ENCODE measurements around the gene OSBP2.

OSBP2 gene

DNA sequence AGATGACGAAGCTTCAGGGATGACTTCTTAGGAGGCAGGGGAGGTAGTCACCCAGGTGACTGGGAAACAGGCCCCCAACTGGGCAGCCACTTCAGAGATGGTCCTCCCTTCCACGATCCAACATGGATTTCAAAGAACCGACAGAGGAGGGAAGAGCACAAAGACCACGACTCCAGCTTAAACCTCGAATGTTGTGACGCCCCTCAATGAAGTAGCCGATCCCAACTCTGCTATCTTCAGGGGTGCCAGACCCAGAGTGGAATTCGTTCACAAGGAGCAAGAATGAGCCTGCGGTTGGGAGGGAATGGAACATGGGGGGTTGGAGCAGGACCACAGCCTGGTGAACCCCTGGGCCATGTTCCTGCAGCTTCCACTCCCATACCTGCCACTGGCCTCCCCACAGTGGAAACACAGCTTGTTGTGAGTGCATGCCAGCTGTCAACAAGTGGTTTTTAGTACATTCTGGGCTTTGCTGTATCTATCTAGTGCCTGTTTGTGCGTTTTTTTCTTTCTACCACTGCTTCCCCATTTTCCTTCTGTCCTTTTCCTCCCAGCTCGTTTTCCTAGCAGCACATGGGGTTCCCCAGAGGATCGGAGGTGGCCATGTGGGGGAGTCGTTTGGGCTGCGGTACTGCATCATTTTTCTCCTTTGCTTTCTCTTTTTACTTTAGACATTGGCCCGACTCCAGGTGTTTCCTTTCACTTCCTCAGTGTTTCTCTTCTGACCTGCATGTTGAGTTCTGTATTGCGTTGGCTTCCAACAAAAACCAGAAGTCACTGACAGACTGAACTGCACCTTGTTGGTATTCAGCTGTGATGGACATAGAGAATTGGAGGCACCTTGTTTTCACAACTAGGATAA is 208.1 kb downstream of the OSBP2 start:
- no peak overlapping the region for H3K4me3 ChIP-seq (ENCODE audit: low read depth, low read length)
- no peak for DNase-seq (ENCODE audit: low read depth)
- TF ChIP-seq, protein P1, sequence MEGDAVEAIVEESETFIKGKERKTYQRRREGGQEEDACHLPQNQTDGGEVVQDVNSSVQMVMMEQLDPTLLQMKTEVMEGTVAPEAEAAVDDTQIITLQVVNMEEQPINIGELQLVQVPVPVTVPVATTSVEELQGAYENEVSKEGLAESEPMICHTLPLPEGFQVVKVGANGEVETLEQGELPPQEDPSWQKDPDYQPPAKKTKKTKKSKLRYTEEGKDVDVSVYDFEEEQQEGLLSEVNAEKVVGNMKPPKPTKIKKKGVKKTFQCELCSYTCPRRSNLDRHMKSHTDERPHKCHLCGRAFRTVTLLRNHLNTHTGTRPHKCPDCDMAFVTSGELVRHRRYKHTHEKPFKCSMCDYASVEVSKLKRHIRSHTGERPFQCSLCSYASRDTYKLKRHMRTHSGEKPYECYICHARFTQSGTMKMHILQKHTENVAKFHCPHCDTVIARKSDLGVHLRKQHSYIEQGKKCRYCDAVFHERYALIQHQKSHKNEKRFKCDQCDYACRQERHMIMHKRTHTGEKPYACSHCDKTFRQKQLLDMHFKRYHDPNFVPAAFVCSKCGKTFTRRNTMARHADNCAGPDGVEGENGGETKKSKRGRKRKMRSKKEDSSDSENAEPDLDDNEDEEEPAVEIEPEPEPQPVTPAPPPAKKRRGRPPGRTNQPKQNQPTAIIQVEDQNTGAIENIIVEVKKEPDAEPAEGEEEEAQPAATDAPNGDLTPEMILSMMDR (conservative IDR thresholded peaks at IDR 0.05; ENCODE audit: low read depth, low read length) = no peak

DNA sequence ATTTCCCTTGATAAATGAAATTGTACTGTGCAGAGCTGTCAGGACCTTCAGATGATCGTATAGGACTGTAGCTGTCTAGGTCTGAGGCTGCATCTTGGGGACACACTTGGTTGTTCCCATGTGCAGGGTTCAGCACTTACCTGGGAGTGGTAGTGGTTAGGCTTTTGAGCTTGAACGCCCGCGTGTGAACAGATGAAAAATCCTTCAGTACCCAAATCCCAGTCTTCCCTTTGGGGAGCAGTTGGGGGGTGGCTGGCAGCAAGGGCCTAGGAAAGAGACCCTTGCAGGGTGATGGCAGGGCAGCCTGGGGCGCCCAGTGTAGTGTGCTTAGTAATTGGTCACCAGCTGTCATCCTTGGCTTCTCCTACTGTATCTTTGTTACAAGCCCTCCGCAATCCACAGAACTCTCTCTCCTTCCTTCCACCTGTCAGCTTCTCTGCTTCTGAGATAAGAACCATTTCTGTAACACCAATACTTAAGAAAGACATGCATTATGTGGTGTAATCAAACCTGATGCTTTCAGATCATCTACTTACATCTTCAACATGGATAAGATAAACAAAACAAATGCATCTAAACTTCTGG is 209.3 kb downstream of the OSBP2 start:
- H3K4me3 ChIP-seq (ENCODE audit: low read depth, low read length) = no peak overlapping the region
- TF ChIP-seq, protein P1 (conservative IDR thresholded peaks at IDR 0.05; ENCODE audit: low read depth, low read length) = no peak
- DNase-seq (ENCODE audit: low read depth) = no peak

DNA sequence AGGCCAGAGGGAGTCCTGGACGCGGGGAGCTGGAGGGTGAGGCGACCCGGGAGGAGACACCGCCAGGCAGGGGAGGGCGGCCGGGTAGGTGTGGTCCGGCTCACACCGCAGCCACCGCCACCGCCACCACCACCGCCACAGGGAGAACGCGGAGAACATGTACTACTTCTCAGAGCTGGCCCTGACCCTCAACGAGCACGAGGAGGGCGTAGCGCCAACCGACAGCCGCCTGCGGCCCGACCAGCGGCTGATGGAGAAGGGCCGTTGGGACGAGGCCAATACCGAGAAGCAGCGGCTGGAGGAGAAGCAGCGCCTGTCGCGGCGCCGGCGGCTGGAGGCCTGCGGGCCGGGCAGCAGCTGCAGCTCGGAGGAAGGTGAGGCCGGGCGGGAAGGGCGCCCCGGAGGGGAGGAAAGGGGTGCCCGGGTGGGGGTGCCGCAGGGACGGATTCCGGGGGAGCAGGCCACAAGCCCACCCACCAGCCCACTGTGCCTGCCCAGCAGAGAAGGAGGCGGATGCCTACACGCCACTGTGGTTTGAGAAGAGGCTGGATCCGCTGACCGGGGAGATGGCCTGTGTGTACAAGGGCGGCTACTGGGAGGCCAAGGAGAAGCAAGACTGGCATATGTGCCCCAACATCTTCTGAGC is 211.1 kb downstream of the OSBP2 start:
- no peak for DNase-seq (ENCODE audit: low read depth)
- no peak overlapping the region for H3K4me3 ChIP-seq (ENCODE audit: low read depth, low read length)
- TF ChIP-seq, protein P1 (conservative IDR thresholded peaks at IDR 0.05; ENCODE audit: low read depth, low read length) = no peak

DNA sequence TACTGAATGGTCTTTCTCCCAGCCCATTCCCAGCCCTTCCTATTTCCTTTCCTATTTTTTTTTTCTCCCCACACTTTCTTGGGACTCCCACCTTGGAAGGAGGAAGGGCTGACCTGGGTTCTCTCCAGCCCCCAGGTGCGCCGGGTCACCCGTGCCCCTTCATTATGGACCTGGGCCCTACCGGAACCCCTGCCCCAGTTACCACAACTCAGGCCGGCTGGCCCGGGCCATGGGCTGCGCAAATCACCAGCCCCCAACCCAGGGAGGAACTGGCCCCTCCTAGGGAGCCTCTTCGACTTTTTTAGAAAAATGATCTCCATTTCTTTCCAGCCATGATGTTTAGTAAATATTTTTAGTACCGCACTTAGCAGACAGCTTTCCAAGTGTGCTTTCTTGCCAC is 211.7 kb downstream of the OSBP2 start:
- no peak overlapping the region for H3K4me3 ChIP-seq (ENCODE audit: low read depth, low read length)
- DNase-seq (ENCODE audit: low read depth) = no peak
- TF ChIP-seq, protein P1 (conservative IDR thresholded peaks at IDR 0.05; ENCODE audit: low read depth, low read length) = no peak

DNA sequence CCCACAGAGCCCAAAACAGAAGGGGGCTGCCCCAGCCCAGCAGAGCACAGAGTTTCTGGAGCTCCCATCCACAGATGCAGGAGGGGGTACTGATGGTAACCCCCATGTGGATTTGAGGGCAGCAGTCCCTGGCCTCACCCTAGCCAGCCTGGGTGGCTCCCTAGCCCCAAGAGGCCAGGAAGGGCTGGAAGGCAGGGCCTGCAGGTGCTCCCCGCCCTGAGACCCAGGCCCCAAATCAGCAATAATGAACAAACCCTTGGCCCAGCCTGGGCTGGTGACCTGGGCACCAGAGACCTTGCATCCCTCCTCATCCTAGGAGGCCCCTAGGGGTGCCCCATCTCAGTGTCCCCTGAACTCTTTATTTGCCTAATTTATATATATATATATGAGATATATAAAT is 212.3 kb downstream of the OSBP2 start:
- TF ChIP-seq, protein P1 (conservative IDR thresholded peaks at IDR 0.05; ENCODE audit: low read depth, low read length) = no peak
- no peak for DNase-seq (ENCODE audit: low read depth)
- H3K4me3 ChIP-seq (ENCODE audit: low read depth, low read length) = no peak overlapping the region

DNA sequence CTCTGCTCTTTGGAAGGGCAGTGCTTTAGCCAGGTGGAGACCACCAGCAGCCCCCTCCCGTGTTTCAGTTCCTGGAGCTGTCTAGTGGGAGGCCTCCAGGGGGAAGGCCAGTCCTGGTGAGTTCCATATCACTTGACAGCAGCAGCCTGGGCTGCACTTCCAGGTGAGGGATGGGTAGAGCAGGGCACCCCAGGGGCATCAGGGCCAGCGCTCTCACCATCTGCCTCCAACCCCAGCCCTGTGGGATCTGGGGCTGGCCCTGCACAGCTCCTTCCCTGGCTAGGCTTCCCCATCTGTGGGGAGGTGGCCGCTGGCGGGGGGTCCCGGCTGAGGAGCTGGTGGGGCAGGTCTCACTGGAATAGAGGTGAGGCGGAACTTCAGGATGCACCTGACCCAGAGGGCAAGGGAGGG is 213.4 kb downstream of the OSBP2 start:
- TF ChIP-seq, protein P1 (conservative IDR thresholded peaks at IDR 0.05; ENCODE audit: low read depth, low read length) = no peak
- no peak overlapping the region for H3K4me3 ChIP-seq (ENCODE audit: low read depth, low read length)
- DNase-seq (ENCODE audit: low read depth) = no peak
